Type B pancreatic cell (in vitro differentiated cells): ENCODE results near the gene MPZL3. TPM values are rescaled to one million over a fixed set of nuclear protein-coding genes. Genes with fewer than 3 reads are reported as not detected.
A peak's percentile ranks its signal among the peaks of the same experiment; 100 is the strongest.

Source experiments
- DNase-seq: peaks from one replicate; pipeline ENCODE4 v3.0.0; 2021; ENCODE audit warnings: mixed read lengths; ENCODE audit not compliant: unreplicated experiment; ENCODE audit errors: extremely low spot score
- H3K27ac Mint-ChIP-seq: 2 replicates; pipeline ENCODE4 v1.8.0; 2021; ENCODE audit warnings: mild to moderate bottlenecking, mixed read lengths
- H3K27me3 Mint-ChIP-seq: 2 replicates; pipeline ENCODE4 v1.8.0; 2021; ENCODE audit warnings: mixed read lengths
- H3K36me3 Mint-ChIP-seq: 2 replicates; pipeline ENCODE4 v1.8.0; 2021; ENCODE audit warnings: mixed read lengths
- H3K4me1 Mint-ChIP-seq: one replicate; pipeline ENCODE4 v1.8.0; 2021; ENCODE audit warnings: mixed read lengths; ENCODE audit not compliant: unreplicated experiment
- H3K4me3 Mint-ChIP-seq: 2 replicates; pipeline ENCODE4 v1.8.0; 2021; ENCODE audit warnings: mild to moderate bottlenecking, mixed read lengths
- H3K9me3 Mint-ChIP-seq: 2 replicates; pipeline ENCODE4 v1.8.0; 2021; ENCODE audit warnings: mixed read lengths
- total RNA-seq: library from RNA; stranded (reverse); gene quantifications from 2 replicates; pipeline ENCODE4 v1.2.1, GENCODE V29; 2021; ENCODE audit warnings: low replicate concordance
- TF ChIP-seq, protein P1 (sequence below): fragments of 200-600 bp; sonication (generic); conservative IDR thresholded peaks from 2 replicates; pipeline ENCODE4 v1.5.0; 2021; ENCODE audit warnings: antibody characterized with exemption, mild to moderate bottlenecking

Gene MPZL3
- total RNA-seq, 1 donor from 2014 or later: 10.2 TPM

DNA sequence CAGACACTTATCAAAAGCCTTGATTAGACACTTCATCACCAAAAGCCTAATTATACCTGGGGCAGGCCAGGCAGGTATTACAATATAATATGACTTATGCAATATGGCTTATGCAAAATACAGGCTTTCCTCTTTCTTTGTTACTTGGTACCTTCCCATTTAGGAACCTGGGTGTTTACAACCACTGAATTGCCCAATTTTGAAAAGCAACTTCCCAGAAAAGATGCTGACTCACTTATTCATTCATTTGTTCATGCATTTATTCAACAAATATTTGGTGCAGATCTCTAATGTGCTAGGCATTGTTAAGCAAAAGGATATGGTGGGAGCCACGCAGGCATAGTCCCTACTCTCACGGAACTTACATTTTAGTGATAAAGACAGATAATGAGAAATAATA lies 13.7 kb downstream of the MPZL3 start:
- Mint-ChIP-seq H3K27ac (peak overlapping the region; percentile 30), H3K27me3 (peaks cover 17% of the 10 kb centered on the region), H3K4me3 (no peak overlapping the region), H3K4me1 (peaks cover 12% of the 10 kb centered on the region), H3K36me3 (no peaks in the 10 kb centered on the region), H3K9me3 (no peaks in the 10 kb centered on the region)
- TF ChIP-seq, protein P1, sequence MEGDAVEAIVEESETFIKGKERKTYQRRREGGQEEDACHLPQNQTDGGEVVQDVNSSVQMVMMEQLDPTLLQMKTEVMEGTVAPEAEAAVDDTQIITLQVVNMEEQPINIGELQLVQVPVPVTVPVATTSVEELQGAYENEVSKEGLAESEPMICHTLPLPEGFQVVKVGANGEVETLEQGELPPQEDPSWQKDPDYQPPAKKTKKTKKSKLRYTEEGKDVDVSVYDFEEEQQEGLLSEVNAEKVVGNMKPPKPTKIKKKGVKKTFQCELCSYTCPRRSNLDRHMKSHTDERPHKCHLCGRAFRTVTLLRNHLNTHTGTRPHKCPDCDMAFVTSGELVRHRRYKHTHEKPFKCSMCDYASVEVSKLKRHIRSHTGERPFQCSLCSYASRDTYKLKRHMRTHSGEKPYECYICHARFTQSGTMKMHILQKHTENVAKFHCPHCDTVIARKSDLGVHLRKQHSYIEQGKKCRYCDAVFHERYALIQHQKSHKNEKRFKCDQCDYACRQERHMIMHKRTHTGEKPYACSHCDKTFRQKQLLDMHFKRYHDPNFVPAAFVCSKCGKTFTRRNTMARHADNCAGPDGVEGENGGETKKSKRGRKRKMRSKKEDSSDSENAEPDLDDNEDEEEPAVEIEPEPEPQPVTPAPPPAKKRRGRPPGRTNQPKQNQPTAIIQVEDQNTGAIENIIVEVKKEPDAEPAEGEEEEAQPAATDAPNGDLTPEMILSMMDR: no peak
- no peak for DNase-seq

- peaks cover 3% of the 10 kb centered on the region for H3K4me1 Mint-ChIP-seq
- TF ChIP-seq, protein P1: no peak
- H3K9me3 Mint-ChIP-seq: no peaks in the 10 kb centered on the region
- peaks cover 3% of the 10 kb centered on the region for H3K27me3 Mint-ChIP-seq
- no peaks in the 10 kb centered on the region for H3K36me3 Mint-ChIP-seq
- H3K4me3 Mint-ChIP-seq: no peak overlapping the region
- no peak for DNase-seq
- no peak overlapping the region for H3K27ac Mint-ChIP-seq
Observed at GRCh38 chr11:118236170-118236569, 16.0 kb downstream of the MPZL3 start.

- no peaks in the 10 kb centered on the region for H3K9me3 Mint-ChIP-seq
- no peaks in the 10 kb centered on the region for H3K36me3 Mint-ChIP-seq
- peaks cover 3% of the 10 kb centered on the region for H3K27me3 Mint-ChIP-seq
- H3K27ac Mint-ChIP-seq: no peak overlapping the region
- no peak for DNase-seq
- TF ChIP-seq, protein P1: no peak
- no peak overlapping the region for H3K4me3 Mint-ChIP-seq
- H3K4me1 Mint-ChIP-seq: no peaks in the 10 kb centered on the region
Observed at GRCh38 chr11:118234833-118235232, 17.3 kb downstream of the MPZL3 start.

- H3K27ac Mint-ChIP-seq: peak overlapping the region; percentile 60
- peaks cover 3% of the 10 kb centered on the region for H3K27me3 Mint-ChIP-seq
- H3K4me3 Mint-ChIP-seq: no peak overlapping the region
- H3K9me3 Mint-ChIP-seq: no peaks in the 10 kb centered on the region
- H3K36me3 Mint-ChIP-seq: no peaks in the 10 kb centered on the region
- H3K4me1 Mint-ChIP-seq: no peaks in the 10 kb centered on the region
- TF ChIP-seq, protein P1: no peak
- DNase-seq: no peak
Observed at GRCh38 chr11:118233850-118234249, 18.3 kb downstream of the MPZL3 start.

GRCh38 chr11:118233377-118233776 lies 18.8 kb downstream of the MPZL3 start:
- Mint-ChIP-seq H3K4me3 (no peak overlapping the region), H3K27ac (peak overlapping the region; percentile 60), H3K27me3 (peaks cover 3% of the 10 kb centered on the region), H3K9me3 (no peaks in the 10 kb centered on the region), H3K36me3 (no peaks in the 10 kb centered on the region), H3K4me1 (no peaks in the 10 kb centered on the region)
- TF ChIP-seq, protein P1: no peak
- DNase-seq: no peak

GRCh38 chr11:118232659-118233058 lies 19.5 kb downstream of the MPZL3 start:
- H3K9me3 Mint-ChIP-seq: no peaks in the 10 kb centered on the region
- DNase-seq: no peak
- no peaks in the 10 kb centered on the region for H3K36me3 Mint-ChIP-seq
- no peak overlapping the region for H3K27ac Mint-ChIP-seq
- no peaks in the 10 kb centered on the region for H3K4me1 Mint-ChIP-seq
- H3K4me3 Mint-ChIP-seq: no peak overlapping the region
- TF ChIP-seq, protein P1: no peak
- peaks cover 3% of the 10 kb centered on the region for H3K27me3 Mint-ChIP-seq
